ENCODE measurements around the gene DNAJB13.
"Not testable (repeated sequence)": the region's sequence is repeated elsewhere in the genome, so short reads cannot be mapped to it uniquely, and the experiment has no call there.

DNAJB13 gene, protein sequence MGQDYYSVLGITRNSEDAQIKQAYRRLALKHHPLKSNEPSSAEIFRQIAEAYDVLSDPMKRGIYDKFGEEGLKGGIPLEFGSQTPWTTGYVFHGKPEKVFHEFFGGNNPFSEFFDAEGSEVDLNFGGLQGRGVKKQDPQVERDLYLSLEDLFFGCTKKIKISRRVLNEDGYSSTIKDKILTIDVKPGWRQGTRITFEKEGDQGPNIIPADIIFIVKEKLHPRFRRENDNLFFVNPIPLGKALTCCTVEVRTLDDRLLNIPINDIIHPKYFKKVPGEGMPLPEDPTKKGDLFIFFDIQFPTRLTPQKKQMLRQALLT

GRCh38 chr11:73950869-73951710 is at the start of gene DNAJB13:
Gene DNAJB13, plus strand, starts transcription at chr11:73951026. Its CDS starts 44 bp downstream, at chr11:73951070.
- DNase-seq, result peak; percentile 29

DNA sequence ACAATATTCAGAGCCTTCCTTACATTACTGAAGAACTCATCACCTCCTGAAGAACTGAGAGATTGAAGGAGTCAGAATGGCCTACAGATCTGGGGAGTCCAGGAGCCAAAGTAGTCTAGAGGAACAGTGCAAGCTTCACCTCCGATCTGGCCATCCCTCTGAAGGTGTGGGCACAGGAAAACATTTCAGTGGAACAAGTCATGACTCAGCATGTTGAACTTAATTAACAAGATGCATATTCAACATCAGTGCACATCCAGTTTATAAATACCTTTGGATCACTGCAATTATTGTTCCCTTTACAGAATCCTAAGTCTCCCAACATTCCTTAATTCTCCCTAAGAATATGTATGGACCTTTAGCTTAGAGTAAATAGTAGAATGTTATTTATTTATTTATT is 48.5 kb upstream of the DNAJB13 start:
- no peak for DNase-seq

GRCh38 chr11:73907191-73907590 is 43.6 kb upstream of the DNAJB13 start:
- DNase-seq, result peak; percentile 45

GRCh38 chr11:73912026-73912425 is 38.8 kb upstream of the DNAJB13 start:
- no peak for DNase-seq

DNA sequence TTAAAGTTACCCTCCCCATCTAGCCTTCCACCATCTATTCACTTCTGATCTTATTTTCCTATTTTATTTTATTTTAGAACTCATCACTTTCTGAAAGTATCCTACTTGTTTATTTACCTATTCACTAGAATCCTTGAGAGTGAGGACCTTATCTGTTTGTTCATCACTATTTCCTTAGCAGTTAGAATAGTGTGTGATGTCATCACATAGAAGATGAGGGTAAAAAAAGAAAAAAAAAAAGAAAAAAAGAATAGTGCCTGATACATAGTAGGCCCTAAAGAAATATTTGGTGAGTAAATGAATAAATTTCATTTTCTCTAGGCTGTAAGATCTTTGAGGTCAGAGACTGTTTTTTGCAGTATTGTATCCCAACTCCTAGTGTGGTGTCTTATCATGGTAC is 37.4 kb upstream of the DNAJB13 start:
- DNase-seq, result no peak

- no peak for DNase-seq
Measured at GRCh38 chr11:73914284-73914683, 36.5 kb upstream of the DNAJB13 start.

DNA sequence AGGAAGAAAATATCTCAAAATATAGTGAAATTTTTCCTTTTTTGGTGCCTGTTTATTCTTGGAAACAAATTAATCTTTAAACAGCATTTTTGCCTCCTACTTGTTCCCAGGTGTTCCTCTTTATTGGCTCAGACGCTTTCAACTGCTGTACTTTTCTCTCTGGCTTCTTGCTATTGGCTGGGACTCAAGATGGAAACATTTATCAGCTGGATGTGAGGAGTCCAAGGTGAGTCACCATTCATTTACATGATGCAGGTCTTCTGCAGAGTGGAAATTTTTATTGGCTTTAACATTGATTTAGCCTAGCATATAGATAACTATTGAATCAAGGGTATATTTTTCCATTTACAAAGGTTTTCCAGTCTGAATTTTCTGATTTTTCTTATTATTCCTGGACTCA is 34.4 kb upstream of the DNAJB13 start:
- DNase-seq, result no peak

- no peak for DNase-seq
Measured at GRCh38 chr11:73921180-73921579, 29.6 kb upstream of the DNAJB13 start.

- no peak for DNase-seq
Measured at GRCh38 chr11:73929388-73929787, 21.4 kb upstream of the DNAJB13 start.

DNA sequence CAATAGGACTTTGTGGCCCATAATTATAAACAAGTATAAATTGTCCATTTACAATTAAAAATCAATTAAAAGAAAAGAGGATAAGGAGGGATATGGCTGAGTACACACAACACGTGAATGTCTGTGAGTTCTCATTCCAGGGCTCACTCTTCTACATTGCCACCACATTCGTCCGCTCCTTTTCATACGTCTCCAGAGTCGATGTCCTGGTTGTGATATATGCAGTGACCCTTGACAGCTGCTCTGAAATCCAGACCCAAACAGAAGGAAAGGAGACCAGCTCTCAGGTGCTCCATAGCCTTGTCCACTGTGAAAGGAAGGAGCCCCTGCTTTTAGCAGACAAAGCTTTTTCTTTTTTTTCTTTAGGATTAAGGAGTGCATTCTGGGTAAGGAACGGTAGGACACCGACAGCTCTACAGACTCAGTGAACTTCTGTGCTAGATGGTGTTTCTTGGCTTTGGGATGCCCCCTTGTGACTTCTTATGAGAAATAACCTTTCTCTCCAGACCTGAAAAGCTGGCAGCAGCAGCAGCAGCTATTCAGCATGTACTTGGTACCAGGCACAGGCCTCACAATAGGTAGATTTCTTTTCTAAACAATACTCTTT is 19.7 kb upstream of the DNAJB13 start:
- DNase-seq, result peak; percentile 71

DNA sequence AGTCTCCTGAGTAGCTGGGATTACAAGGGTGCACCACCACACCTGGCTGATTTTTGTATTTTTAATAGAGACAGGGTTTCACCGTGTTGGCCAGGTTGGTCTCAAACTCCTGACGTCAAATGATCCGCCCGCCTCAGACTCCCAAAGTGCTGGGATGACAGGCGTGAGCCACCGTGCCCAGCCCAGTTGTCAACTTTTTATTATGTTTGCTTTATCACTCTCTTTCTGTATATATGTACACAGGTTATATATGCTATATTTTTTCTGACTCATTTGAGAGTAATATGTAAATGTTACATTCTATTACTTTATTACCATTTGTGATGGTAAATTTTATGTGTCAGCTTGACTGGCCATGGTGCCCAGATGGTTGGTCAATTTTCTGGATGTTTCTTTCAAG is 18.9 kb upstream of the DNAJB13 start:
- no peak for DNase-seq

GRCh38 chr11:73932781-73933180 is 18.0 kb upstream of the DNAJB13 start:
- no peak for DNase-seq

DNA sequence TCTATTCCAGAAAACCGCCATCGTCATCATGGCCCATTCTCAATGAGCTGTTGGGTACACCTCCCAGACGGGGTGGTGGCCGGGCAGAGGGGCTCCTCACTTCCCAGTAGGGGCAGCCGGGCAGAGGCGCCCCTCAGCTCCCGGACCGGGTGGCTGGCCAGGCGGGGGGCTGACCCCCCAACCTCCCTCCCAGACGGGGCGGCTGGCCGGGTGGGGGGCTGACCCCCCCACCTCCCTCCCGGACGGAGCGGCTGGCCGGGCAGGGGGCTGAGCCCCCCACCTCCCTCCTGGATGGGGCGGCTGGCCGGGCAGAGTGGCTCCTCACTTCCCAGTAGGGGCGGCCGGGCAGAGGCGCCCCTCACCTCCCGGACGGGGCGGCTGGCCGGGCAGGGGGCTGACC is 14.8 kb upstream of the DNAJB13 start:
- DNase-seq, result not testable (repeated sequence)

DNA sequence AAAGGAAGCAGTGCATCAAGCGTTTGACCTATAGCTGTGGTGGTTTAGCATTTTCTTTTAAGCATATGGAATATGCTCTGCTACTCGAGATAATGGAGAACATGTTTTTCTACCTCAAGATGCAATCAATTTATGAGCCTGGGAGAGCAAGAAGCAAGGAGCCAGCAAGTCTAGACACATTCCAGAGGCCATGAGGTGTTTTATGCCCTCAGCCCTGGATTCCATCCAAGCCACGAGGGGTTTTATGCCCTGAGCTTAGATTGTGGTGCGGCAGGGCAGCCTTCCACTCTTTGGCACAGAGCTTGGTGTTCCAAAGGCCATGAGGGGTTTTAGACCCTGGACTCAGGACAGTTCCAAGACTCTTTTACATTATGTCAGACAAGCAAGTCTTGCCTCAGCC is 11.7 kb upstream of the DNAJB13 start:
- peak; percentile 47 for DNase-seq

DNA sequence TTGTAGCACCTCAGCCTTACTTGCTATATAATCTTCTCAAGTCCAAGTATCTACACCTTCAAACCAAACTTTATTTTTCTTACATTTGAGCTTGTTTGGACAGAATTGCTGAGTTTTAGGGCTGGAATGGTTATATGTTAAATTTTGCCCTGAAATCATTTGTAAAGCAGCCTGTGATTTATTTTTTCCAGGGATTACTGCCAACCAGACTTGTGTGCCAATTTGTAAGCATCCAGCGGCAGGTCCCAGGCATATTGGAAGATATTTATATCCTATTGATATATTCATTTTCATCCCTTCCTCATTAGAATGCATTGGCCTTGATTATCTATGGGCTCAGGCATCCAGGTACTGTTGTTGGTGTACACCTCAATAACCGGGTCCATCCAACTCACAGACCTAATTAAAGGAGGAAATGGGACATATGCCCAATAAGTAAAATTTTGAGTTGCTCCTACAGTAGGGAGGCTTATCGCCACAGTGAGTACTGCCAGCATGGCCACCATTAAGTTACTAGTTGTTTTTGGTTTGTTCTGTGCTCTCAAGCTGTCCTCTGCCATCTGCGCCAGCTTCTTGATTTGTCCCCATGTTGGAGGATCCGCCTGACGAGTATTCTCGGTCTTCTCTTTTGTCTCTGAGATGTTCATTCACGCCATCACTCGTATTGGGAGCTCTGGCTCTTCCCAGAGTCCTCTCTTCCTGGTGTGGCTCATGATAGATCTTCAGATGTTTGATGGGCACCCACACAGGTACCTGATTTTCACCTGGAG is 9.8 kb upstream of the DNAJB13 start:
- DNase-seq, result no peak

DNA sequence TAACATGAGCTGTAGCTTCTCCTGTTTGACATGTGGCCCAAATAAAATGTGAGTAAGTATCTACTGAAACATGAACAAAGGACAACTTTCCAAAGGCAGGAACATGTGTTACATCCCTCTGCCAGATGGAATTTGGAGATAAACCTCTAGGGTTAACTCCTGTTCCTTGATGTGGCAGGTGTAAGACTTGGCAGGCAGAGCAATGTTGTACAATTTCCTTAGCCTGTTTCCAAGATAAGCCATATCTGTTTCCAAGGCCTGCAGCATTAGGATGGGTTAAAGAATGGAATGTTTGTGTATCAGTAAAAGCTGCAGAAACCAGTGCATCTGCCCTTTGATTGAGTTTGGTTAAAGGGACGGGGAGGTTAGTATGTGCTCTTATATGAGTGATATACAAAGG is 8.8 kb upstream of the DNAJB13 start:
- no peak for DNase-seq

- no peak for DNase-seq
Measured at GRCh38 chr11:73944085-73944484, 6.7 kb upstream of the DNAJB13 start.

GRCh38 chr11:73944901-73945300 is 5.9 kb upstream of the DNAJB13 start:
- DNase-seq, result no peak

GRCh38 chr11:73945396-73945795 is 5.4 kb upstream of the DNAJB13 start:
- DNase-seq, result no peak

DNA sequence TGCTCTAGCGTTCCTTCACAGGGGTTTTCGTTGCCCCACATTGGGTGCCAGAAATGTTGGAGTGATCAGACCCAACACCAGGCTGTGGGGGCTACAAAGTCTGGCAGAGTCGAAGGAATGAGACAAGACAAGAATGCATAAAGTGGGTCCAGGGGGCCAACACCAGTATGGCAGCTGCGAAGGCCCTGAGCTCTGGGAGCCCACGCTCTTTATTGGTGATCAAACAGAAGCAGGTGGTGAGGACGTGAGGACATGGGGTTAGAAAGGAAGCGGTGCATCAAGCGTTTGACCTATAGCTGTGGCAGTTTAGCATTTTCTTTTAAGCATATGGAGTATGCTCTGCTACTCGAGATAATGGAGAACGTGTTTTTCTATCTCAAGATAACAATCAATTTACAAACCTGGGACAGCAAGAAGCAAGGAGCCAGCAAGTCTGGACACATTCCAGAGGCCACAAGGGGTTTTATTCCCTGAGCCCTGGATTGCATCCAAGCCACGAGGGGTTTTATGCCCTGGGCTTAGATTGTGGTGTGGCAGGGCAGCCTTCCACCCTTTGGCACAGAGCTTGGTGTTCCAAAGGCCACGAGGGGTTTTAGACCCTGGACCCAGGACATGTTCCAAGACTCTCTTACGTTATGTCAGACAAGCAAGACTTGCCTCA is 3.9 kb upstream of the DNAJB13 start:
- no peak for DNase-seq

GRCh38 chr11:73949246-73949645 is 1.6 kb upstream of the DNAJB13 start:
- no peak for DNase-seq

- no peak for DNase-seq
Measured at GRCh38 chr11:73949912-73950311, 914 bp upstream of the DNAJB13 start.

GRCh38 chr11:73951797-73952196 is 971 bp downstream of the DNAJB13 start:
- no peak for DNase-seq

All from fibroblast of skin of right biceps (primary cell).